GM04503 (cell line): ENCODE results near the gene ZNF598.
"Not testable (repeated sequence)": the region's sequence is repeated elsewhere in the genome, so short reads cannot be mapped to it uniquely, and the experiment has no call there.

Experiments
- DNase-seq: peaks from one replicate; pipeline ENCODE4 v3.0.0-alpha.2; 2012; ENCODE audit warnings: low read depth

The ZNF598 gene

GRCh38 chr16:2027024-2028010, 17.7 kb upstream of the ZNF598 start:
- DNase-seq, result no peak

DNA sequence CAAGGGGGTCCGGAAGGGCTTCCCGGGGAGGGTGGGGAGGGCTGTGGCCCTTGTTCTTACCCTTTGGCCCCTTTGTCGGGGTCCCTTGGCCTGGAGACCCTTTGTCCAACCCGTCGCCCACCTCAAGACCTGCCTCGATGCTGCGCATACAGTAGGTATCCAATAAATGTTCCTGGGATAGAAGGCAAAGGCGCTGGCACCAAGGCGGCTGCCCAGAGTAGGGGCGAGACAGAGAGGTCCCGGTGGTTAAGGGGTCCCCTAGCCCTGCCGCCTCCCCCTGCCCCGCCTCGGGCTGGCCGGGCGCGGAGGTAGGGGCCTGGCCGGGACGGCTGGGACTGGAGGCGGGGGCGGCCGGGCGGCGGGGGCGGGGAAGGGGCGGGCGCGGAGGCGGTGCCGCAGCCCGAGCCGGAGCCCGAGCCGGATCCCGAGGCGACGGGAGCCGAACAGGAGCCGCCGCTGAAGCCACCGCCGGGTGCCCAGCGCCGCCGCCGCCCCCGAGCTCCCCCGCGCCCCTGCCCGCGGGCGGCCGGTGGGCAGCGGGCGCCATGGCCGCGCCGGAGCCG, 16.9 kb upstream of the ZNF598 start, which contains the start of gene NHERF2:
Gene NHERF2, plus strand, starts transcription at position 442 of the 563 bp plus-strand sequence. Its CDS starts 104 bp downstream, at position 546.
- DNase-seq, result no peak

- DNase-seq, result no peak
Observed at GRCh38 chr16:2025878-2026460, 16.3 kb upstream of the ZNF598 start.

DNA sequence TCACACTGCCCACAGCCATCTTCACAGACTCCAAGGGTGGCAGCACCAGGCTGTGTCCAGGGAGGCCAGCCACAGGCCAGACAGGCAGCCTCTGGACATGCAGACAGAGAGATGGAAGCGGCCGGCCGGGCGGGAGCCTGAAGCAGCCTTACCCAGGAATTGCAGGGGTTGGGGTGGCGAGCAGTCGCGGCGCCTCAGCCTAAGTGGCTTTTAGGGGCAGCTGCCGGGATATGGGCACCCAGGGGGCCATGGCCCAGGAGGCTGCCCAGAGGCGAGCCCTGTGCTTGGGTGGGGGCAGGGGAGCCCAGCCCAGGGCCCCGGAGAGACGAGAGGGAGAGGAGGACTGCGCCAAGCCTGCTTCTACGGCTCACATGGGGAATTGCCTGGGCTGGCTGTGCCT, 15.6 kb upstream of the ZNF598 start:
- DNase-seq, result no peak

- DNase-seq, result no peak
Observed at GRCh38 chr16:2024032-2024420, 14.4 kb upstream of the ZNF598 start.

DNA sequence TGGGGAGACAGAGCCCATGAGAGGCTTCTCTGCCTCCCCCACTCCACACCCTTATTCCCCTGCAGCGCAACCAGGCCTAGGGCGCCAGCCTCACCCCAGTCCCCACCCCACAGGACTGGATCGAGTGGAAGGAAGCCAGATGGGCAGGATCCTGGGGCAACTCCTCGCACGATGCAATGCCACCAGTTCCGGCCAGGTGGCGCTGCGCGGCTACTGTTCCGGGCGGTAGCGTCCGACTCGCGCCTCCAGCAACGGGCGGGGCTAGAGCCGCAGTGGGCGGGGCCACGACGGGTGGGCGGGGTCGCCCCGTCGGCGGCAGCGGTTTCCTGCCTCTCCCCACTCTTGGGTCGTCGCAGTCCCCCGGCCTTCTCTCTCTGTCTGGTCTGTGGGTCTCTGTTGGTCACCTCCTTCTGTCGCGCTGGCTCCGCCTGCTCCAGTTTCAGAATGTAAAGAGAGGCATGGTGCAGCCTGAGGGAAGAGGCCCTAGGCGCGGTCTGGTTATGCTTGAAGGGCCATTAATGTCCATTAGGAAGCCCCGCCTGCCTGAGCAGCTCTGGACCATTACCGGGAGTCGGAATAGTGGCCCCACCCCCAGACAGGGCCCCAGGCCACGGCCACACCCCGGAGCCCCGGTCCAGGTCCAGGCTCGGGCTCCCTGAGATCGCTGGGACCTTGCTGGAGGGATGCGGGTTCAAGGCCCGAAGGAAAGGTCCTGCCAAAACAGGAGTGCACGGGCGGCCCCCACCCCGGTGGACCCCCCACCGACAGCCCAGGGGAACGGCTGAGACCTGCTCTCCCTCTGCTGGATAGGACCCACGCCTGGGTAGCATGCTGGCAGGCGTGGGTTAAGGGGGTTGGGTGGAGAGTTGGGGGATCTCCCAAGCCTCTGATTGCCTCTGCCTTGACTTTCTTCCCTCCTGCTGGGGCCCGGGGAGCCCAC, 13.7 kb upstream of the ZNF598 start:
- no peak for DNase-seq

GRCh38 chr16:2022723-2023091, 13.1 kb upstream of the ZNF598 start:
- DNase-seq, result no peak

DNA sequence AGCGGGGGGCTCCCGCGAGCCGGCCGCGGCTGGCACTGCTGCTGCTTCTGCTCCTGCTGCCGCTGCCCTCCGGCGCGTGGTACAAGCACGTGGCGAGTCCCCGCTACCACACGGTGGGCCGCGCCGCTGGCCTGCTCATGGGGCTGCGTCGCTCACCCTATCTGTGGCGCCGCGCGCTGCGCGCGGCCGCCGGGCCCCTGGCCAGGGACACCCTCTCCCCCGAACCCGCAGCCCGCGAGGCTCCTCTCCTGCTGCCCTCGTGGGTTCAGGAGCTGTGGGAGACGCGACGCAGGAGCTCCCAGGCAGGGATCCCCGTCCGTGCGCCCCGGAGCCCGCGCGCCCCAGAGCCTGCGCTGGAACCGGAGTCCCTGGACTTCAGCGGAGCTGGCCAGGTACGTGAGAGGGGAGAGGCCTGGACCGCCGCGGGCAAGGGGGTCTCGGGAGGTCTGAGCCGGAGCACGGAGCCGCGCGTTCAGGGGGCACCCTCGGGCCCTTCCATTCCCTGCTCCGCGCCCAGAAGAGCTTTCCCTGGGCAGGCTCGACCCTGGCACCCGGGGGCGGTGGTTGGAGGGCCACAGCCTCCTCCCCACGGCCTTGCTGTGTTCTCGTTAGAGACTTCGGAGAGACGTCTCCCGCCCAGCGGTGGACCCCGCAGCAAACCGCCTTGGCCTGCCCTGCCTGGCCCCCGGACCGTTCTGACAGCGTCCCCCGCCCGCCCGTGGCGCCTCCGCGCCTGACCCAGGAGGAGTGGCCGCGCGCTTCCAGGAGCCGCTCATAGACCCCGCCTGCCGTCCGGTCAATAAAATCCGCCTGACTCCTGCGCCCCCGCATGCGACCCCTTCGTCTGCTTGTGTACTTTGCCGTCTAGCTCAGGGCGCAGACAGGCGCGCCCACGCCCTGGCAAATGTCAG, 10.6 kb upstream of the ZNF598 start:
- DNase-seq, result no peak

DNA sequence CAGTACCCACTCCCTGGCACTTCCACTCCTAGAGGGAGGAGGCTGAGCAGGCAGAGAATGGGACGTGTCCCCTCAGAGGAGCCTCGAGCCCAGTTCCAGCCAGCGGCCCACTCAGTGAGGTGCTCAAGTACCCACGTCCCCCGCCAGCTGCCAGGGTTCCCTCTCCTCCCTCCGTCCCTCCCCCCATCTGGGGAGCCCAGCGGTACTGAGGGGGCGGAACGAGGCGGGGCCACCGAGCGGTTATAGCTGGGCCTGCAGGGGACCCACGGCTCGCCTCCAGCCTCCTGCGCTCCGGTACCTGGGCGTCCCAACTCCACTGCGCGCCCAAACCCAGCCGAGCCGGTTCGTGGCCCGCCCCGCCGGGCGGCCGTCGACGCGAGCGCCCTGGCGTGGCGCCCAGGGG, 9.9 kb upstream of the ZNF598 start, which contains the start of gene NPW:
Gene NPW, plus strand, starts transcription at position 268 of the 403 bp plus-strand sequence.
- no peak for DNase-seq

- no peak for DNase-seq
Observed at GRCh38 chr16:2016407-2016922, 6.8 kb upstream of the ZNF598 start.

DNA sequence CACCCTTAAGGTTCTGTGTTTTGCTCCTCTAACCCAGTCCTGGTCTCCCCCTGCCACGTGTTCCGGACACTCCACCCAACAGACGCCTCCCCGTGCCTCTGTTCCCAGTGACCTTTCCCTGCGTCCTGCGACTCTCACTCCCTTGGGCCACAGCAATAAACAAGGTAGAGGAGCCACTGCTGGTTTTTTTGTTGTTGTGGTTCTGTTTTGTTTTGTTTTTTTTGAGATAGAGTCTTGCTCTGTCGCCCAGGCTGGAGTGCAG, 6.3 kb upstream of the ZNF598 start:
- no peak for DNase-seq

GRCh38 chr16:2015117-2015946, 5.7 kb upstream of the ZNF598 start:
- no peak for DNase-seq

DNA sequence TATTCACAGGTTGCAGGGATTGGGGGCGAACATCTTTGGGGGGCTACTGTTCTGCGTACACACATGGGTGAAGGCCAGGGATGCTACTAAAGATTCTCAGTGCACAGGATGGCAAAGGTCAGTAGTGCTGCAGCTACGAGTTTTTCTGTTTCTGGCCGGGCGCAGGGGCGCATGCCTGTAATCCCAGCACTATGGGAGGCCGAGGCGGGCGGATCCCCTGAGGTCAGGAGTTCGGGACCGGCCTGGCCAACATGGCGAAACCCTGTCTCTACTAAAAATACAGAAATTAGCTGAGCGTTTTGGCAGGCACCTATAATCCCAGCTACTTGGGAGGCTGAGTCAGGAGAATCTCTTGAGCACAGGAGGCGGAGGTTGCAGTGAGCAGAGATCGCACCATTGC, 3.9 kb upstream of the ZNF598 start:
- DNase-seq, result no peak

- not testable (repeated sequence) for DNase-seq
Observed at GRCh38 chr16:2011726-2012125, 2.1 kb upstream of the ZNF598 start.

DNA sequence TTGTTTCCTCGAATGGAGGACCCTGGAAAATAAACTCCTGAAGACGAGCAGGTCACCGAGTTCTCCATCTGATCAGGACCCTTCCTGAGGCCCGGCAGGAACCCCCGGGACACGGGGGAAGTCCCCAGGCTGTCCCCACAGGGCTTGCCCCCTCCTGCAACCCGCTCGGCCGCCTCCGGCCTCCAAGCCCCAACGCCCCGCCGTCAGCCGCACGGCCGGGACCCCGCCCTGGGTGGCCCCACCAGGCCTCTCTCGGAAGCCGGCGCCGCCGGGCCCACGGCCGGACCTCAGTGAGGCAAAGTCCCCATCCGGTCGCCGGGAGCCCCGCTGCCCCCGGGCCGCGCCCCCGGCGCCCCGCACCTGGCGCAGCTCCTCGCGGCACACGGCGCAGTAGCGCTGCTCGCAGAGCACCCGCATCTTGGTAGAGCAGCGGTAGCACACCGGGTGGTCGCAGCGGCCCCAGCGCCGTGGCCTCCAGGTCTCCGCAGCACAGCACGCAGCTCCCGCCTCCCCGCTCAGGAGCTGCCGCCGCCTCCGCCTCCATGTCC, 383 bp downstream of the ZNF598 start:
- no peak for DNase-seq

DNA sequence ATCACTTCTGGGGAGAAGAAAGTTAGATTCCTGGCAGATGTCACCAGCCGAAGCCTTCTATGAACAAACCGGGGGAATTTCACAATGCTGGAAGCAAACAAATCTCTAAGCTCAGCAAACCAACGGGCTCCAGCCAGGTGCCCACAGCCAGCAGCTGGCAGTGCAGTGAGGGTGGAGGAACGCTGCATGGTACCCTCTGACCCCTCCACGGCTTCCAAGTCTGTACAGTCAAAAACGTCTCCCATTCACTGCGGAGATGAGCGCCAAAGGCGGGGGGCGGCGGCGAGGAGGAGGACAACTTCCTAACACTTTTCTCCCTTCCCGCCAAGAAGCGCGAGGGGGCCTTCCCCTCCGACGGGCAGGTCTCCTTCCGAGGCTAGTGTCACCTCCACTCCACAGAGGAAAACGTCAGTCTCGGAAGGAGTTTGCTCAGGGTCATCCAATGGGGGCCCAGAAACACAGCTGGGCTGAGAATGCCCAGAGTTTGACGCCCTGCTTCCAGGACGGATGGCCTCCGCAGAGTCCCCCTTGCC, 924 bp downstream of the ZNF598 start:
- DNase-seq, result no peak

- DNase-seq, result no peak
Observed at GRCh38 chr16:2008009-2008526, 1.6 kb downstream of the ZNF598 start.

GRCh38 chr16:2007081-2007836, 2.4 kb downstream of the ZNF598 start:
- DNase-seq, result no peak
